NCI-H2171 (cell line): ENCODE results near the gene C3orf20.

ENCODE experiments used
- DNase-seq: peaks from one replicate; lab custom pipeline; 2025; lab: John Stamatoyannopoulos, UW

C3orf20 gene

GRCh38 chr3:14674841-14675240, at the start of gene C3orf20:
C3orf20 (plus strand) TSS chr3:14675141; CDS start chr3:14682714, 7,573 bp downstream.
- DNase-seq, result no peak

GRCh38 chr3:14625443-14625842, 49.5 kb upstream of the C3orf20 start:
- no peak for DNase-seq

GRCh38 chr3:14627815-14628214, 47.1 kb upstream of the C3orf20 start:
- no peak for DNase-seq

GRCh38 chr3:14628406-14628805, 46.5 kb upstream of the C3orf20 start:
- no peak for DNase-seq

DNA sequence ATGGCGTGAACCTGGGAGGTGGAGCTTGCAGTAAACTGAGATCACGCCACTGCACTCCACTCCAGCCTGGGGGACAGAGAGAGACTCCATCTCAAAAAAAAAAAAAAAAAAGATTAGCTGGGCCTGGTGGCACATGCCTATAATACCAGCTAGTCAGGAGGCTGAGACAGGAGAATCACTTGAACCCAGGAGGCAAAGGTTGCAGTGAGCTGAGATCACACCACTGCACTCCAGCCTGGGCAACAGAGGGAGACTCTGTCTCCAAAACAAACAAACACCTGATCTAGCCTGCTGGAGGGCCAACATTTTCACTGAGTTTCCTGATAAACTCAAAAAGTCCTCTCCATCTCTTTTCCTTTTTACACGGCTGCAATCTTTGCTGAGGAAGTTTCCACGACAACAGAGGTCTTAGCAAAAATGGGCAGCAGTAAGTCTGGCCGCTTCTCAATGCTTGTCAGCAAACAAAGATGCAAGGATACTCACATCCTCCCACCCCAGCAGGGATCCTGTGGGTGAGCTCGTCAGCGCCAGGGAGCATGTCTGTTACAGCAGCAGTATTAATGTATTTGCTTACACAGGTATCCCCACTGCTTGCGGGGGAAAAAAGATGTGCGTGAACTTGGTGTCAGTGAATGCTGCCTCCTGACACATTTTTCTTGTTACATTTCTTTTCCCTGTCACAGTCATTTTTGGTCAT, 44.4 kb upstream of the C3orf20 start:
- DNase-seq, result no peak

GRCh38 chr3:14631101-14631497, 43.8 kb upstream of the C3orf20 start:
- DNase-seq, result no peak

DNA sequence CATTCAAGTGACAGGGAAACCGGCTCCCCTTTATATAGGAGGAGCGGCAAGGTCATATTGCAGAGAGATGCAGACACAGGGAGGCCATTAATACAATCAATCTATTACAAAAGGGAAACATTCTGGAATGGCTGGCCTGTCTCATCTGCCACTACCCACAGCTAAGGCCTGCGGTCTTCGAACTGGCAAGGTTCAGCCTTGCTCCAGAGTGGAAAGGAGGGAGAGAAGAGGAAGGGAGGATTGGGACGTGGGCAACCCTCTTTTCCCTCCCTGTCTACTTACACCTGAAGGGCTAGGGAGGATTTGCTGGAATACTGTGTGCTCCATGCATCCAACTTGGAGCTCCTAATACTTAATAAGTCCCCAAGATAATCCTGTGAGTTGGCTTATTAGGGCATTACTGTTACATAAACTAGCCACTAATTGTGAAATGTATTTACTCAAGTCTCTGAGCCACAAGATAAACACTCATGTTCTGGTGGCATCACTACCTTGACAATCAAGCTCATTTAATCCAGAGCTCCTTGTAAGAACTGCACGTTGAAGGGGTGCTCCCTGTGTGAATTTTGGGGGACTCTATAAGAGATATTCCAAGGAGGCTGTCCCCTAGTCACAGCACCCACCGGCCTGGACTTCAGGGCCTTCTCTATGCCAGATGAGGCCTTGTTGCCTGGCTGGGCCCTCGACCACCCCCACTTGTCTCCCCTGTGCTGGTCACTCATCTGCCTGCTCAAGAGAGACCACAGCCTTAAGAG, 43.1 kb upstream of the C3orf20 start:
- no peak for DNase-seq

GRCh38 chr3:14632442-14632930, 42.5 kb upstream of the C3orf20 start:
- DNase-seq, result no peak

GRCh38 chr3:14633417-14633816, 41.5 kb upstream of the C3orf20 start:
- no peak for DNase-seq

- DNase-seq, result no peak
These were observed 41.0 kb upstream of the C3orf20 start for GRCh38 chr3:14633819-14634424.

- DNase-seq, result no peak
These were observed 40.1 kb upstream of the C3orf20 start for GRCh38 chr3:14634763-14635400.

GRCh38 chr3:14636496-14637087, 38.3 kb upstream of the C3orf20 start:
- DNase-seq, result no peak

GRCh38 chr3:14640157-14640562, 34.8 kb upstream of the C3orf20 start:
- no peak for DNase-seq

DNA sequence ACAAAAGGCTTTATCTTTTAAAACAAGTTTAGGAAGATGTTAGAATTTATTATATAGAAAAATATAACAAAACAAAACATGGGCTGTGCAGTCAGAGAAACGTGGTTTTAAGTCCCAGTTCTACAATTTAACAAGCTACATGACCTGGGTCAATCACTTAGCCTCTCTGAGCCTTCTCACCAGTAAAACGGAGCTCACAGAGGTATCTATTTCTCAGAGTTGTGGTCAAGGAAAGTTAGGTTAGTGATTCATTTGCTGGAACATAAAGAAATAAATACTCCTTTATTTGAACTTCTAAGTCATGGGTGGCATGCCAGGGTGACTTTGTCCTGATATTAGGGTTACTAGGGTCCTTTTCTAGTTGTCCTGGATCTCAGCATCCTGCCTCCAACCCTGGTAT, 34.2 kb upstream of the C3orf20 start:
- no peak for DNase-seq

- DNase-seq, result no peak
These were observed 33.6 kb upstream of the C3orf20 start for GRCh38 chr3:14641346-14641745.

GRCh38 chr3:14645453-14645852, 29.5 kb upstream of the C3orf20 start:
- DNase-seq, result no peak

GRCh38 chr3:14646131-14646573, 28.8 kb upstream of the C3orf20 start:
- DNase-seq, result no peak

- no peak for DNase-seq
These were observed 28.1 kb upstream of the C3orf20 start for GRCh38 chr3:14646589-14647413.

DNA sequence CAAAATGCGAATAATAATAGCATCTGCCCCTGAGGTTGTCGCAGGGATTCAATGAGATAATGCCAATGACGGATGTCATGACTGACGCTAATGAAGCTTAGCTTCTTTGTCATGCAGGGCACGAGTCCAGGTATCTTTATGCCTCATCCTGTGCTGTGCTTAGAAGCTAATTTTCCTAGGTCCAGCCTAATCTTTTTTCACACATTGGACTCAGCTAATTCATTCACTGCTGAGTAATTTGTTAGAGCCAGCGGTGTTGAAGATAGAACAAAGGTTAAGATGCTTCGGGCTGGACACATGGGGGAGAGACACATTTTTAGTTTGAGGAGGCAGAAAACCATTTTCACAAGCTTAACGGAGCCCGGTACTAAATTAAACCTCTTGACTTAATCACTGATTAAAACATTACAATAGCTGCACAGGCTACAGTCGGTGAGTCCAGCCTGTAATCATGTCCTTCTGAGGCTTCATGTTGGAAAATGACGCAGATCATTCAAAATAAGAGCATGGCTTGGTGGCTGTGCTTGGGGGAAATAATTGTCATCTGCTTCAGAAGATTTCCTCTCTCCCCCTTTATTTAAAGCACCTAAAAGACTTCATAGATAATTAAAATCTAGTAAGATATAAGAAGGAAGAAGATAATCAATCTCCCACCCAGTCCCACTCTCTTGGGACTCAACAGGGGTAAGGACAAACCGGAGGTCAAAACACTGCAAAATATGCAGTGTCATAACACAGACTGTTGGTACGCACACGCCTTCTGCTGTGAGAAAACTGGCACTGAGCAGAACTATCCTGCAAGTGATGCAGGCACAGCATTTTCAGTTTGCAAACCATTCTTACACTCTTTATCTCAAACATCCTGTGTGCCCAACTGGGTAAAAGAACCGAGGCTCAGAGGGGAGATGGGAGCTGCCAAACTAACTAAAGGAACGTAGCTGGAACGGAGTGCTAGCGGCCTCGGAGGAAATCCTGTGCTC, 26.7 kb upstream of the C3orf20 start:
- no peak for DNase-seq

DNA sequence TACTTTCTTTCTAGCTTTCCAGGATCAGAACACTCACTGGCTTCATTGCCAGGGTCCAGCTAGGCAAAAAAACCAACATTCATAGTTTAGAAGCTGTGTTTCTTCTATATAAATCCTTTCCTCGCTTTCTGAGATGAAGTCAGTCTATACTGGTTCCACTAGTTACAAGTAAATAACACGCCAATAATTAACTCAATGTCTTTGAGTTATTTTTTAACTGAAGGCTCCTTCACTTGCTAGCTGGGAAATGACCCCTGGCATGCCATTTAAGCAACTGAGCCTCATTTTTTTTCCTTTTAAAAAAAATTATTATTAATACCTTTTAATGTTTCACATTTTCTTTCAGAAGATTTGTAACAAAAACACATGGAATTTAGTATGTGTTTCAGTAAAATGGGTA, 25.5 kb upstream of the C3orf20 start:
- DNase-seq, result no peak
